Nephron progenitor cell (in vitro differentiated cells): ENCODE measurements around the gene RAD51B.
A peak's percentile ranks its signal among the peaks of the same experiment; 100 is the strongest.
"Not testable (repeated sequence)": the region's sequence is repeated elsewhere in the genome, so short reads cannot be mapped to it uniquely, and the experiment has no call there.

Source experiments
- DNase-seq: peaks from one replicate; pipeline ENCODE4 v3.0.0; 2021
- H3K27ac Mint-ChIP-seq: 2 replicates; pipeline ENCODE4 v1.8.0; 2021; ENCODE audit warnings: mild to moderate bottlenecking, moderate library complexity, mixed read lengths
- H3K27me3 Mint-ChIP-seq: 2 replicates; pipeline ENCODE4 v1.8.0; 2021; ENCODE audit warnings: mild to moderate bottlenecking, low read depth, mixed read lengths; ENCODE audit not compliant: poor library complexity
- H3K36me3 Mint-ChIP-seq: 2 replicates; pipeline ENCODE4 v1.8.0; 2021; ENCODE audit warnings: low read depth, mixed read lengths
- H3K4me1 Mint-ChIP-seq: 2 replicates; pipeline ENCODE4 v1.8.0; 2021; ENCODE audit warnings: mixed read lengths
- H3K4me3 Mint-ChIP-seq: 2 replicates; pipeline ENCODE4 v1.8.0; 2021; ENCODE audit warnings: mild to moderate bottlenecking, moderate library complexity, mixed read lengths
- H3K9me3 Mint-ChIP-seq: 2 replicates; pipeline ENCODE4 v1.8.0; 2021; ENCODE audit warnings: mild to moderate bottlenecking, moderate library complexity, mixed read lengths
- TF ChIP-seq, protein P1 (sequence below): fragments of 200-600 bp; sonication (generic); IDR thresholded peaks from 2 replicates; pipeline ENCODE4 v1.5.0; 2021; ENCODE audit warnings: antibody characterized with exemption

The RAD51B gene

DNA sequence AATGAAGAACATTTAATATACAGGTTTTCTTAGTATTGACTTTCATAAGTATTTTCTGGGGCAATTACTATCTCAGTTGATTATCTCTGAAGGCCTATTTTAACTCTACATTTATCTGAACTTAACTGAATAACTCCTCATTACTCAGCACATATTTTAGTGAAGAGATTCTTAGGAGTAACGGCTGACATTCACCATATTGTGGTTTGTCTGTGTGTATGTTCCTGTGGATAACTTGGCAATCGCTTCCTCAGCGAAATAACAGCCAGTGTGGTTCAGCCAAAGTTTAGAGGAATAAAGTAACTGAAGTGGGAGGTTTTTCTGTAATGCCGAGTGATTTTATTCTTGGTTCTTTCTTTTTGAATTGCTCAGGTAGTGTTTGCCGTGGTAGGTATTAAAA, 168.0 kb downstream of the RAD51B start:
- H3K9me3 Mint-ChIP-seq: peaks cover 3% of the 10 kb centered on the region

DNA sequence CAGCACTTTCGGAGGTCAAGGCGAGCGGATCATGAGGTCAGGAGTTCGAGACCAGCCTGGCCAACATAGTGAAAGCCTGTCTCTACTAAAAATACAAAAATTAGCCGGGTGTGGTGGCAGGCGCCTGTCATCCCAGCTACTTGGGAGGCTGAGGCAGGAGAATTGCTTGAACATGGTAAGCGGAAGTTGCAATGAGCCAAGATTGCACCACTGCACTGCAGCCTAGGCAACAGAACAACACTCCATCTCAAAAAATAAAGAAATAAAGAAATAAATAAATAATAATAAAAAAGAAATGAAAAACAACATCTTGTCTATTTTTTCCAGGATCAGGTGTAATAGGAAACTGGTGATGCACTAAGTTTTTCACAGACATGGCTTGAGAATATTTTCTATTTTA, 168.6 kb downstream of the RAD51B start:
- H3K27me3 Mint-ChIP-seq, H3K9me3 Mint-ChIP-seq, H3K4me3 Mint-ChIP-seq, DNase-seq, H3K27ac Mint-ChIP-seq, H3K36me3 Mint-ChIP-seq: not testable (repeated sequence)
- peaks cover 13% of the 10 kb centered on the region for H3K4me1 Mint-ChIP-seq

More for the DNA sequence above, 168.0 kb downstream of the RAD51B start:
- Mint-ChIP-seq H3K36me3 (peaks cover 4% of the 10 kb centered on the region), H3K27ac (peak overlapping the region; percentile 75), H3K4me3 (no peak overlapping the region), H3K4me1 (peaks cover 13% of the 10 kb centered on the region), H3K27me3 (no peaks in the 10 kb centered on the region)
- TF ChIP-seq, protein P1, sequence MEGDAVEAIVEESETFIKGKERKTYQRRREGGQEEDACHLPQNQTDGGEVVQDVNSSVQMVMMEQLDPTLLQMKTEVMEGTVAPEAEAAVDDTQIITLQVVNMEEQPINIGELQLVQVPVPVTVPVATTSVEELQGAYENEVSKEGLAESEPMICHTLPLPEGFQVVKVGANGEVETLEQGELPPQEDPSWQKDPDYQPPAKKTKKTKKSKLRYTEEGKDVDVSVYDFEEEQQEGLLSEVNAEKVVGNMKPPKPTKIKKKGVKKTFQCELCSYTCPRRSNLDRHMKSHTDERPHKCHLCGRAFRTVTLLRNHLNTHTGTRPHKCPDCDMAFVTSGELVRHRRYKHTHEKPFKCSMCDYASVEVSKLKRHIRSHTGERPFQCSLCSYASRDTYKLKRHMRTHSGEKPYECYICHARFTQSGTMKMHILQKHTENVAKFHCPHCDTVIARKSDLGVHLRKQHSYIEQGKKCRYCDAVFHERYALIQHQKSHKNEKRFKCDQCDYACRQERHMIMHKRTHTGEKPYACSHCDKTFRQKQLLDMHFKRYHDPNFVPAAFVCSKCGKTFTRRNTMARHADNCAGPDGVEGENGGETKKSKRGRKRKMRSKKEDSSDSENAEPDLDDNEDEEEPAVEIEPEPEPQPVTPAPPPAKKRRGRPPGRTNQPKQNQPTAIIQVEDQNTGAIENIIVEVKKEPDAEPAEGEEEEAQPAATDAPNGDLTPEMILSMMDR: no peak
- no peak for DNase-seq

DNA sequence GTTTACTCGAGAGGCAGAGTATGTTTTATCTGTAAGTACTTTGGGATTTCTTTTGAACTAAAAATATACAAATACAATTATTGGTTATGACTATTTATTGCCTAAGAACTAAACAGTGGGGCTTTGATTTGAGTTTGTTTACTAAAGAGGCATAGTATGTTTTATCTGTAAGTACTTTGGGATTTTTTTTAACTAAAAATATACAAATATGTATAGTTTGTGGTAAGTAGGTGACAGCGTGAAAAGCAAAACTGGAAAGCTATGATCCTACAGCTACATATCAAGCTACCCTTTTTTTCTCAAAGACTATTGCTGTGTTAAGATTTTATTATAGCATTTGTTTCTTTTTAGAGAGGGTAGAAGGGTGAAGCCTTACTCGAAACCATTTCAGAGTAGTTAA, 171.0 kb downstream of the RAD51B start:
- TF ChIP-seq, protein P1: no peak
- Mint-ChIP-seq H3K27ac (no peak overlapping the region), H3K9me3 (no peaks in the 10 kb centered on the region), H3K4me3 (no peak overlapping the region), H3K4me1 (peaks cover 13% of the 10 kb centered on the region), H3K27me3 (no peaks in the 10 kb centered on the region), H3K36me3 (peaks cover 4% of the 10 kb centered on the region)
- no peak for DNase-seq

DNA sequence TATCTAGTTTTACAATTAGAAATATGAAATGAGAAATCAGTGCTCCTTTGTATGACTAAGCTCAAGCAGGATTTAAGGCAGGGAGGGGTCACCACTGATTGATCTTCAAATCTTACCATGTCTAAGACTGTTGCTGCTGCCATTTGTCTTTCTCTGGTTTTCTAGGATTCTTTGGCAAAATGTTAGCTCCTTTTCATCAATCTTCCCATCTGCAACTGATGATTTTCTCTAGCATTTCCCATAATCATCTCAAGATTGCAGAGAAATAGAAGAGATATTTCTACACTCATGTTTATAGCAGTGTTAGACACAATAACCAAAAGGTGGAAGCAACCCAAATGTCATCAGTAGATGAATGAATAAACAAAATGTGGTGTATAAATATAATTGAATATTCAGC, 175.0 kb downstream of the RAD51B start:
- DNase-seq: no peak
- TF ChIP-seq, protein P1: no peak
- H3K4me3 Mint-ChIP-seq: no peak overlapping the region
- no peaks in the 10 kb centered on the region for H3K36me3 Mint-ChIP-seq
- peaks cover 2% of the 10 kb centered on the region for H3K27me3 Mint-ChIP-seq
- H3K4me1 Mint-ChIP-seq: peaks cover 23% of the 10 kb centered on the region
- H3K9me3 Mint-ChIP-seq: no peaks in the 10 kb centered on the region
- no peak overlapping the region for H3K27ac Mint-ChIP-seq

DNA sequence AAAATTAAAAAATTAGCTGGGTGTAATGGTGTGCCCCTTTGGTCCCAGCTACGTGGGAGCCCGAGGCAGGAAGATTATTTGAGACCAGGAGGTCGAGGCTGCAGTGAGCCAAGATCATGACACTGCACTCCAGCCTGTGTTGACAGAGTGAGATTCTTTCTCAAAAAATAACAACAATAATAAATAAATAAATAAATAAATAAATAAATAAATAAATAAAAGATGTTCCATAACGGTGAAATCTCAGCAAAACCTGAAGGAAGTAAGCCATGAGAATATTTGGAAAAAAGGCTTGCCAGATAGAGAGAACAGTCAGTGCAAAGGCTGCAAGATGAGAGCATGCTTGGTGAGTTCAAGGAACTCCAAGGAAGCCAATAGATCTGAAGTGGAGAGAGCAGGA, 176.7 kb downstream of the RAD51B start:
- Mint-ChIP-seq H3K27me3 (peaks cover 2% of the 10 kb centered on the region), H3K4me1 (peaks cover 27% of the 10 kb centered on the region), H3K27ac (no peak overlapping the region), H3K9me3 (no peaks in the 10 kb centered on the region), H3K36me3 (no peaks in the 10 kb centered on the region), H3K4me3 (no peak overlapping the region)
- TF ChIP-seq, protein P1: no peak
- no peak for DNase-seq

DNA sequence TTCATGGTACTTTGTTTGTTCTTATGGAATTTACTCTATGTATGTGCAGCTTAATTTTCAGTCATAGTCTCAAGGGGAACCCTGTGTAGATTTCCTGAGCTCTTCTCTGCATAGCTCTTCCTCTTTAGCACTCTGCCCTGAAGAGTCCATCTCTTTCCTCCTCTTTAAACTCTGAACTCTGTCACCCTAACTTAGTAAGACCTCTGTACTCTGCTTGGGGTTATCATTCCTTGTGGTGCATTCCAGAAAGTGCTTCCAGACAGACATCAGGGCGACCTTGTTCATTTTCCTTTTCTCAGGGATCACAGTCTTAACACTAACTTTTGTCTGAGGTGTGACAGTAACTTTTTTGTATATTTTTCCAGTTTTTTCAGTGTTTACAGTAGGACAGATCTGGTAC, 179.3 kb downstream of the RAD51B start:
- no peak overlapping the region for H3K27ac Mint-ChIP-seq
- H3K27me3 Mint-ChIP-seq: peaks cover 2% of the 10 kb centered on the region
- H3K36me3 Mint-ChIP-seq: peaks cover 11% of the 10 kb centered on the region
- no peak overlapping the region for H3K4me3 Mint-ChIP-seq
- H3K4me1 Mint-ChIP-seq: peaks cover 22% of the 10 kb centered on the region
- no peak for DNase-seq
- TF ChIP-seq, protein P1: no peak
- H3K9me3 Mint-ChIP-seq: peaks cover 18% of the 10 kb centered on the region
